ENCODE measurements around the gene TIAM2.
"Not testable (repeated sequence)": the region's sequence is repeated elsewhere in the genome, so short reads cannot be mapped to it uniquely, and the experiment has no call there.

The TIAM2 gene

GRCh38 chr6:155106456-155107115 lies 111.5 kb downstream of the TIAM2 start:
- no peak for DNase-seq

- DNase-seq: no peak
Observed at GRCh38 chr6:155107432-155108069, 112.4 kb downstream of the TIAM2 start.

GRCh38 chr6:155108070-155108820 lies 113.1 kb downstream of the TIAM2 start:
- DNase-seq: no peak

- no peak for DNase-seq
Observed at GRCh38 chr6:155110721-155111120, 115.6 kb downstream of the TIAM2 start.

- DNase-seq: no peak
Observed at GRCh38 chr6:155112757-155113156, 117.6 kb downstream of the TIAM2 start.

GRCh38 chr6:155115893-155116570 lies 120.9 kb downstream of the TIAM2 start:
- DNase-seq: no peak

GRCh38 chr6:155116571-155116910 lies 121.4 kb downstream of the TIAM2 start:
- no peak for DNase-seq

GRCh38 chr6:155117256-155117655 lies 122.1 kb downstream of the TIAM2 start:
- DNase-seq: no peak

- no peak for DNase-seq
Observed at GRCh38 chr6:155117785-155118184, 122.7 kb downstream of the TIAM2 start.

- DNase-seq: not testable (repeated sequence)
Observed at GRCh38 chr6:155119201-155119600, 124.1 kb downstream of the TIAM2 start.

GRCh38 chr6:155120034-155120433 lies 124.9 kb downstream of the TIAM2 start:
- DNase-seq: no peak

GRCh38 chr6:155121294-155121693 lies 126.2 kb downstream of the TIAM2 start:
- no peak for DNase-seq

GRCh38 chr6:155121699-155122098 lies 126.6 kb downstream of the TIAM2 start:
- no peak for DNase-seq

- DNase-seq: no peak
Observed at GRCh38 chr6:155122199-155122950, 127.3 kb downstream of the TIAM2 start.

- DNase-seq: no peak
Observed at GRCh38 chr6:155123520-155123919, 128.4 kb downstream of the TIAM2 start.

- no peak for DNase-seq
Observed at GRCh38 chr6:155125906-155126305, 130.8 kb downstream of the TIAM2 start.

- DNase-seq: peak; percentile 82
Observed at GRCh38 chr6:155126727-155127439, 131.8 kb downstream of the TIAM2 start.

GRCh38 chr6:155128977-155129376 lies 133.9 kb downstream of the TIAM2 start:
- DNase-seq: no peak

- no peak for DNase-seq
Observed at GRCh38 chr6:155129744-155130143, 134.6 kb downstream of the TIAM2 start.

GRCh38 chr6:155130161-155130853 lies 135.2 kb downstream of the TIAM2 start:
- DNase-seq: peak; percentile 42

GRCh38 chr6:155132617-155133016 lies 137.5 kb downstream of the TIAM2 start:
- no peak for DNase-seq

Measured in stimulated activated CD4-positive, alpha-beta T cell treated with anti-CD3 and anti-CD28 coated beads, Interleukin-15, amount 100 ng/mL, for 24 hours (primary cell).